Peyer's patch (tissue), 4 donors: Measurements from ENCODE around the gene ZMYND12. TPM values are rescaled to one million over a fixed set of nuclear protein-coding genes. Genes with fewer than 3 reads are reported as not detected.
A peak's percentile ranks its signal among the peaks of the same experiment; 100 is the strongest.
"Not testable (repeated sequence)": the region's sequence is repeated elsewhere in the genome, so short reads cannot be mapped to it uniquely, and the experiment has no call there.

ENCODE experiments used
- DNase-seq, 3 donors: peaks; one replicate each; pipeline ENCODE4 v3.0.0-alpha.2; 2017 to 2019
- H3K27ac ChIP-seq, 4 donors: fragments of 200-600 bp; sonication (generic); one replicate each; pipeline ENCODE4 v1.5.1; 2016 to 2019
- H3K27me3 ChIP-seq, 2 donors: fragments of 200-600 bp; sonication (generic); one replicate each; pipeline ENCODE4 v1.5.1; 2019
- H3K36me3 ChIP-seq, 3 donors: fragments of 200-600 bp; sonication (generic); one replicate each; pipeline ENCODE4 v1.5.1; 2016 to 2019
- H3K4me1 ChIP-seq, 4 donors: fragments of 200-600 bp; sonication (generic); one replicate each; pipeline ENCODE4 v1.5.1; 2016 to 2019
- H3K4me3 ChIP-seq, 4 donors: fragments of 200-600 bp; sonication (generic); 1 replicate in 3 of 4; 2 replicates in 1 of 4; pipeline ENCODE4 v1.5.1; 2016 to 2019; ENCODE audit warnings: mild to moderate bottlenecking in 1 of 4
- H3K9me3 ChIP-seq, 4 donors: fragments of 200-600 bp; sonication (generic); one replicate each; pipeline ENCODE4 v1.5.1; 2016 to 2019; ENCODE audit warnings: mild to moderate bottlenecking in 1 of 4
- POLR2A ChIP-seq, 2 donors: fragments of 450-650 bp; IDR thresholded peaks; one replicate each; pipeline ENCODE4 v1.5.1; 2017; ENCODE audit warnings: antibody characterized with exemption in 2 of 2, mild to moderate bottlenecking in 2 of 2, moderate library complexity in 2 of 2
- total RNA-seq, 4 donors: library from RNA; depleted of rRNA; stranded (reverse); fragments of >200 nt; gene quantifications; one replicate each; pipeline ENCODE4 v1.1.0, GENCODE V29; 2016
- TF ChIP-seq, protein P1 (sequence below), 6 experiments: fragments of 450-650 bp in 4 of 6; fragments of 200-600 bp in 2 of 6; sonication (generic) in 1 of 6; IDR thresholded peaks; one replicate each; pipeline ENCODE4 v1.5.1; 2017 to 2019; ENCODE audit warnings: antibody characterized with exemption in 6 of 6, mild to moderate bottlenecking in 3 of 6, moderate library complexity in 1 of 6

ZMYND12 gene, protein sequence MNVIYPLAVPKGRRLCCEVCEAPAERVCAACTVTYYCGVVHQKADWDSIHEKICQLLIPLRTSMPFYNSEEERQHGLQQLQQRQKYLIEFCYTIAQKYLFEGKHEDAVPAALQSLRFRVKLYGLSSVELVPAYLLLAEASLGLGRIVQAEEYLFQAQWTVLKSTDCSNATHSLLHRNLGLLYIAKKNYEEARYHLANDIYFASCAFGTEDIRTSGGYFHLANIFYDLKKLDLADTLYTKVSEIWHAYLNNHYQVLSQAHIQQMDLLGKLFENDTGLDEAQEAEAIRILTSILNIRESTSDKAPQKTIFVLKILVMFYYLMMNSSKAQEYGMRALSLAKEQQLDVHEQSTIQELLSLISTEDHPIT
- 1 to 10 TPM in 2 of 4 donors, under 1 TPM in 1, not detected in 1; 0.54 to 3.0 (median 1.9) TPM for total RNA-seq

DNA sequence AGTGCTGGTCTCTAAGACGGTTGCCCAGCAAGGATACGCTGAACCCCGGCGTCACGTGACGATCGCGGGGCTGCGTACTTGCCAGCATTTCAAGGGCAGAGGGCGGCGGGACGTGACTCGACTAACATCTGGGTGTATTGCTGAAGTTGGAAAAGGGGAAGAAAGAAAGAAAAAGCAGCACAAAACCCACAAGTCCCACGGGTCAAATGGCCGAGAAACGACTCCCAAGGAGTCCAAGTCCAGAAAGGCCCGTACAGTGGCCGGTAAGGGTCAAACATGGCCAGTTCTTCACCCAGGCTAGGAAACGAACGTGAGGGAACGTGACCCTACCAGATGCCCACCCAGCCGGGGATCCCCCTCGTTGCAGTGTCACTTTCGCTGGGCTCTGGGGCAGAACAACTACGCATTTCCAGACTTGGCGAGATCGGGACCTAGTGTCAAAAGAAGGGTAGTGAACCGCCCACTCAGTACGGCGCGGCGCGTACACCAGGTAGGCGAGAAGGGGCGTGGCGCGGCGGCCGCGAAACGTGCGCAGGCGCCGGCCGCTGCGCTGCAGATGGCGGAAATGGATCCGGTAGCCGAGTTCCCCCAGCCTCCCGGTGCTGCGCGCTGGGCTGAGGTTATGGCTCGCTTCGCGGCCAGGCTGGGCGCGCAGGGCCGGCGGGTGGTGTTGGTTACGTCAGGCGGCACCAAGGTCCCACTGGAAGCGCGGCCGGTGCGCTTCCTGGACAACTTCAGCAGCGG, at the start of gene ZMYND12, which contains the start of gene PPCS:
TSS of gene ZMYND12 (minus strand) at position 13 of the 744 bp plus-strand sequence. CDS start 25 bp downstream, outside the sequence.
TSS of gene PPCS (plus strand) at position 534 of the 744 bp plus-strand sequence. CDS start at position 557, 23 bp downstream.
- peak; percentile 91 to 96 (median 92) for DNase-seq
- H3K27me3 ChIP-seq: no peaks in the 10 kb centered on the region
- TF ChIP-seq POLR2A (IDR thresholded peaks at IDR 0.05): peak; percentile 56 to 81
- TF ChIP-seq, protein P1, sequence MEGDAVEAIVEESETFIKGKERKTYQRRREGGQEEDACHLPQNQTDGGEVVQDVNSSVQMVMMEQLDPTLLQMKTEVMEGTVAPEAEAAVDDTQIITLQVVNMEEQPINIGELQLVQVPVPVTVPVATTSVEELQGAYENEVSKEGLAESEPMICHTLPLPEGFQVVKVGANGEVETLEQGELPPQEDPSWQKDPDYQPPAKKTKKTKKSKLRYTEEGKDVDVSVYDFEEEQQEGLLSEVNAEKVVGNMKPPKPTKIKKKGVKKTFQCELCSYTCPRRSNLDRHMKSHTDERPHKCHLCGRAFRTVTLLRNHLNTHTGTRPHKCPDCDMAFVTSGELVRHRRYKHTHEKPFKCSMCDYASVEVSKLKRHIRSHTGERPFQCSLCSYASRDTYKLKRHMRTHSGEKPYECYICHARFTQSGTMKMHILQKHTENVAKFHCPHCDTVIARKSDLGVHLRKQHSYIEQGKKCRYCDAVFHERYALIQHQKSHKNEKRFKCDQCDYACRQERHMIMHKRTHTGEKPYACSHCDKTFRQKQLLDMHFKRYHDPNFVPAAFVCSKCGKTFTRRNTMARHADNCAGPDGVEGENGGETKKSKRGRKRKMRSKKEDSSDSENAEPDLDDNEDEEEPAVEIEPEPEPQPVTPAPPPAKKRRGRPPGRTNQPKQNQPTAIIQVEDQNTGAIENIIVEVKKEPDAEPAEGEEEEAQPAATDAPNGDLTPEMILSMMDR (IDR thresholded peaks at IDR 0.05): peak in 5 of 6 experiments; percentile 11 to 61 (median 52)
- no peaks in the 10 kb centered on the region for H3K9me3 ChIP-seq
- H3K4me3 ChIP-seq: peak within 1 kb of the TSS; percentile 85 to 98 (median 95)
- peaks cover 0 to 28% (median 0%) of the 10 kb centered on the region in 3 donors for H3K36me3 ChIP-seq
- H3K27ac ChIP-seq: peak within 1 kb of the TSS; percentile 87 to 98 (median 96)
- H3K4me1 ChIP-seq: peaks cover 0 to 22% (median 3%) of the 10 kb centered on the region in 4 donors

DNA sequence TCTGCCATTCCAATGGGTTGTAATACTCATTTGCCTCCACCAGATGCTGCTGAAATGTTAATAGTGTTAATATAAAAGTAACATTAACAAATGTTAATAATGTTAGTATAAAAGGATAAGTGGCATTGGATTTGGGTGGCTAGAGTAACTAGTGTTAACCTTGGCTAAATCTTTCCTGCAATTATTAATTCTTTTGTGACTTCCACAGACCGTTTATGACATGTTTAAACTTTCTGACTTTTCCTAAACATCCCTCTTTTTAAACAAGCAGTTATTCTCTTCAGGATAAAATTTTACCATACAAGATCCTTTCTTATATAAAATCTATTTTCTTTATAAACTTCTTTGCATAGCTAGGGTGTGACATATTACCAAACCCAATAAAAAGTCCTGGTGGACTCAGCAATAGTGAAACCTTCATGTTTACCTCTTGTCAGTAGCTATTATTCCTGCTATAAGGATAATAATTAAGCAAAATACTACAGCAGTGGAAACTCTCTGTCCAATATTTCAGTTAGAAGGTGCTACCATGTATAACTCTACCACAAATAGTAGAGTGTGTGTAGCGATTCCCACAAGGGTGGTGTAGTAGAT, 48.8 kb upstream of the ZMYND12 start:
- H3K9me3 ChIP-seq: peaks cover 0 to 20% (median 4%) of the 10 kb centered on the region in 4 donors
- H3K27ac ChIP-seq: no peak overlapping the region
- H3K4me3 ChIP-seq: no peak overlapping the region
- no peaks in the 10 kb centered on the region for H3K27me3 ChIP-seq
- peaks cover 0 to 7% (median 0%) of the 10 kb centered on the region in 3 donors for H3K36me3 ChIP-seq
- no peak for TF ChIP-seq POLR2A (IDR thresholded peaks at IDR 0.05)
- TF ChIP-seq, protein P1 (IDR thresholded peaks at IDR 0.05): no peak
- DNase-seq: no peak
- H3K4me1 ChIP-seq: no peaks in the 10 kb centered on the region

DNA sequence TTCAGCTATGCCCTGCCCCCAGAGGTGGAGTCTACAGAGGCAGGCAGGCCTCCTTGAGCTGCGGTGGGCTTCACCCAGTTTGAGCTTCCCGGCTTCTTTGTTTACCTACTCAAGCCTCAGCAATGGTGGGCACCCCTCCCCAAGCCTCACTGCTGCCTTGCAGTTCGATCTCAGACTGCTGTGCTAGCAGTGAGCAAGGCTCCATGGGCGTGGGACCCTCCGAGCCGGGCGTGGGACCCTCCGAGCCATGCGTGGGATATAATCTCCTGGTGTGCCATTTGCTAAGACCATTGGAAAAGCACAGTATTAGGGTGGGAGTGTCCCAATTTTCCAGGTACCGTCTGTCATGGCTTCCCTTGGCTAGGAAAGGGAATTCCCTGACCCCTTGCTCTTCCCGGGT, 46.2 kb upstream of the ZMYND12 start:
- not testable (repeated sequence) for DNase-seq, H3K4me3 ChIP-seq, H3K27ac ChIP-seq, H3K4me1 ChIP-seq, H3K36me3 ChIP-seq, H3K27me3 ChIP-seq
- peaks cover 0 to 16% (median 4%) of the 10 kb centered on the region in 4 donors for H3K9me3 ChIP-seq

DNA sequence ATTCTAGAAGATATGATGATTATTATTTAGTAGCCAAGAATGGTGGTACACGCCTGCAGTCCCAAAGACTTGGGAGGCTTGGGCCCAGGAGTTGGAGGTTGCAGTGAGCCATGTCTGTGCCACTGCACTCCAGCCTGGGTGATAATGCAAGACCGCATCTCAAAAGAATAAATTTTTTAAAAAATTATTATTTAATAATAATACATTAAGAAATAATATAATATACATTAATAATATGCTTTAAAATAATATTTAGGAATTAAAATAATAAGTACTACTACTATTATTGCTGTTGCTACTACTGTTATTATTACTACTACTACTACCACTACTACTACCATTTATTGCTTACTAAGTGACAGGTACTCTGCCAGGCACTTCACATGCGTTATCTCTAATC, 34.4 kb upstream of the ZMYND12 start:
- DNase-seq: no peak
- no peaks in the 10 kb centered on the region for H3K36me3 ChIP-seq
- H3K4me3 ChIP-seq: no peak overlapping the region
- no peak overlapping the region for H3K27ac ChIP-seq
- no peaks in the 10 kb centered on the region for H3K4me1 ChIP-seq
- H3K9me3 ChIP-seq: no peaks in the 10 kb centered on the region
- no peaks in the 10 kb centered on the region for H3K27me3 ChIP-seq
- TF ChIP-seq POLR2A (IDR thresholded peaks at IDR 0.05): no peak
- TF ChIP-seq, protein P1 (IDR thresholded peaks at IDR 0.05): no peak

DNA sequence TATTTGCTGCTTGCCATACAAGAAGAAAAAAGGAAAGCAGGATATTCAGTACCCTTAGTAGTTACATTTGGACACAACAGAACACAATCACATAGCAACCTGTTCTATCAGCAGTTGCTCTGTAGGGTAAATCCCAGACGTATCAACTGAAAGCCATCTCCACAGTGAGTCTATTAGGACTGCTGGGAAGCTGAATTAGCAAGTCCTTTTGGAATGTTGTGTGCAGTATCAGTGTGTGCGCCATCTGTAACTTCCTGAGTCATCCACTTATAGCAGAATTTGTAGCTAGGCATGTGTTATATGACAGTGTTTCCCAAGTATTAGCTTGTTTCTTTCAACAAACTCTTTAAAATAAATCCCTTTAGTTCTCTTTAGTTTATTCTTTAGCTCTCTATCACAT, 28.6 kb upstream of the ZMYND12 start:
- no peaks in the 10 kb centered on the region for H3K9me3 ChIP-seq
- TF ChIP-seq, protein P1 (IDR thresholded peaks at IDR 0.05): no peak
- TF ChIP-seq POLR2A (IDR thresholded peaks at IDR 0.05): no peak
- H3K36me3 ChIP-seq: no peaks in the 10 kb centered on the region
- H3K4me3 ChIP-seq: no peak overlapping the region
- no peaks in the 10 kb centered on the region for H3K27me3 ChIP-seq
- H3K4me1 ChIP-seq: no peaks in the 10 kb centered on the region
- DNase-seq: no peak
- H3K27ac ChIP-seq: no peak overlapping the region
